Suprapubic skin (tissue), 4 donors: ENCODE data around the gene SEMA6B.

Experiments
- POLR2A ChIP-seq, 2 donors: fragments of 450-650 bp; IDR thresholded peaks; one replicate each; pipeline ENCODE4 v1.6.1; 2017; ENCODE audit warnings: antibody characterized with exemption in 2 of 2, mild to moderate bottlenecking in 2 of 2, moderate library complexity in 2 of 2
- POLR2AphosphoS5 ChIP-seq, 3 donors: sonication (generic); formaldehyde crosslinking; IDR thresholded peaks; one replicate each; pipeline ENCODE4 v1.6.1; 2017; ENCODE audit warnings: antibody characterized with exemption in 3 of 3

- no peak for TF ChIP-seq POLR2A (IDR thresholded peaks at IDR 0.05)
- no peak for TF ChIP-seq POLR2AphosphoS5 (IDR thresholded peaks at IDR 0.05)
These were observed 21.4 kb downstream of the SEMA6B start for GRCh38 chr19:4537953-4538600.
